ENCODE data around the gene PLA2G2D.

PLA2G2D gene

GRCh38 chr1:20093303-20093702, 26.0 kb downstream of the PLA2G2D start:
- H3K36me3 ChIP-seq (ENCODE audit: insufficient read depth, insufficient read length, low read length) = no peaks in the 10 kb centered on the region
- TF ChIP-seq YY1 (IDR thresholded peaks at IDR 0.05; ENCODE audit: insufficient read depth, insufficient read length) = no peak
- no peak for TF ChIP-seq ZNF274 (IDR thresholded peaks at IDR 0.05; ENCODE audit: low read depth, low read length)
- no peak for TF ChIP-seq SUZ12 (IDR thresholded peaks at IDR 0.05; ENCODE audit: extremely low read depth, insufficient read depth, insufficient read length)
- H3K9me3 ChIP-seq (ENCODE audit: insufficient read depth, low read length) = peaks cover 37% of the 10 kb centered on the region
- no peak overlapping the region for H3K9ac ChIP-seq (ENCODE audit: insufficient read length, low read depth)
- H3K4me3 ChIP-seq (ENCODE audit: insufficient read length, low read depth) = no peak overlapping the region
- peaks cover 8% of the 10 kb centered on the region for H3K27me3 ChIP-seq (ENCODE audit: insufficient read depth, insufficient read length)
- DNase-seq (ENCODE audit: low read depth, low spot score) = no peak
- no peaks in the 10 kb centered on the region for H3K4me1 ChIP-seq (ENCODE audit: insufficient read depth, insufficient read length)

DNA sequence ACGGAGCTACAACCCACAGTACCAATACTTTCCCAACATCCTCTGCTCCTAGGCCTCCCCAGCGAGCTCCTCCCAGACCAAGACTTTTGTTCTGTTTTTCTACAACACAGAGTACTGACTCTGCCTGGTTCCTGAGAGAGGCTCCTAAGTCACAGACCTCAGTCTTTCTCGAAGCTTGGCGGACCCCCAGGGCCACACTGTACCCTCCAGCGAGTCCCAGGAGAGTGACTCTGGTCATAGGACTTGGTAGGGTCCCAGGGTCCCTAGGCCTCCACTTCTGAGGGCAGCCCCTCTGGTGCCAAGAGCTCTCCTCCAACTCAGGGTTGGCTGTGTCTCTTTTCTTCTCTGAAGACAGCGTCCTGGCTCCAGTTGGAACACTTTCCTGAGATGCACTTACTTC, 28.7 kb downstream of the PLA2G2D start:
- TF ChIP-seq YY1 (IDR thresholded peaks at IDR 0.05; ENCODE audit: insufficient read depth, insufficient read length) = no peak
- TF ChIP-seq ZNF274 (IDR thresholded peaks at IDR 0.05; ENCODE audit: low read depth, low read length) = no peak
- no peak for TF ChIP-seq SUZ12 (IDR thresholded peaks at IDR 0.05; ENCODE audit: extremely low read depth, insufficient read depth, insufficient read length)
- peaks cover 11% of the 10 kb centered on the region; the same call in 1 of the 2 replicates for H3K9me3 ChIP-seq (ENCODE audit: insufficient read depth, low read length)
- peaks cover 8% of the 10 kb centered on the region for H3K27me3 ChIP-seq (ENCODE audit: insufficient read depth, insufficient read length)
- H3K4me3 ChIP-seq (ENCODE audit: insufficient read length, low read depth) = no peak overlapping the region
- no peaks in the 10 kb centered on the region for H3K4me1 ChIP-seq (ENCODE audit: insufficient read depth, insufficient read length)
- DNase-seq (ENCODE audit: low read depth, low spot score) = no peak
- H3K9ac ChIP-seq (ENCODE audit: insufficient read length, low read depth) = no peak overlapping the region
- H3K36me3 ChIP-seq (ENCODE audit: insufficient read depth, insufficient read length, low read length) = no peaks in the 10 kb centered on the region

DNA sequence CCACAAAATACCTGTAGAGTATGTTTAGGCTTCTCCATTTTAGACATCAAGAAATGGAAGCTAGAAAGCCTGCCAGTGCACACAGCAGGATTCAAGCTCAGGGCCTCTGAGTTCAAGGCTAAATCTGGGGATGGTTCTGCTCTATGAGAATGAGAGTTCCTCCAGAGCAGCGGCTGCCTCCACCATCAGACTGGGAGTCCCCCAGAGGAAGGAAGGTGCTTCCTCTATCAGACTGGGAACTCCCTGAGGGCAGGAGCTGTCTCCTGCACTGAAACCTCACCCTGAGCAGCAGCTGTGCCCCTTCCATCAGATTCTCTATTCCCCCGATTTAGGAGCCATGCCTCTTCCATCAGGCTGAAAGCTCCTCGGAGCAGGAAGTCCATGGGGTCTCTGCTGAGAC, 29.2 kb downstream of the PLA2G2D start:
- Histone ChIP-seq H3K4me3 (ENCODE audit: insufficient read length, low read depth) (no peak overlapping the region), H3K36me3 (ENCODE audit: insufficient read depth, insufficient read length, low read length) (no peaks in the 10 kb centered on the region), H3K4me1 (ENCODE audit: insufficient read depth, insufficient read length) (no peaks in the 10 kb centered on the region), H3K9ac (ENCODE audit: insufficient read length, low read depth) (no peak overlapping the region), H3K9me3 (ENCODE audit: insufficient read depth, low read length) (peaks cover 7% of the 10 kb centered on the region; the same call in 1 of the 2 replicates), H3K27me3 (ENCODE audit: insufficient read depth, insufficient read length) (peaks cover 8% of the 10 kb centered on the region)
- no peak for TF ChIP-seq YY1 (IDR thresholded peaks at IDR 0.05; ENCODE audit: insufficient read depth, insufficient read length)
- no peak for TF ChIP-seq ZNF274 (IDR thresholded peaks at IDR 0.05; ENCODE audit: low read depth, low read length)
- TF ChIP-seq SUZ12 (IDR thresholded peaks at IDR 0.05; ENCODE audit: extremely low read depth, insufficient read depth, insufficient read length) = no peak
- DNase-seq (ENCODE audit: low read depth, low spot score) = no peak

GRCh38 chr1:20089328-20090077, 29.8 kb downstream of the PLA2G2D start:
- TF ChIP-seq ZNF274 (IDR thresholded peaks at IDR 0.05; ENCODE audit: low read depth, low read length) (no peak), SUZ12 (IDR thresholded peaks at IDR 0.05; ENCODE audit: extremely low read depth, insufficient read depth, insufficient read length) (no peak), YY1 (IDR thresholded peaks at IDR 0.05; ENCODE audit: insufficient read depth, insufficient read length) (no peak)
- no peak overlapping the region for H3K4me3 ChIP-seq (ENCODE audit: insufficient read length, low read depth)

DNA sequence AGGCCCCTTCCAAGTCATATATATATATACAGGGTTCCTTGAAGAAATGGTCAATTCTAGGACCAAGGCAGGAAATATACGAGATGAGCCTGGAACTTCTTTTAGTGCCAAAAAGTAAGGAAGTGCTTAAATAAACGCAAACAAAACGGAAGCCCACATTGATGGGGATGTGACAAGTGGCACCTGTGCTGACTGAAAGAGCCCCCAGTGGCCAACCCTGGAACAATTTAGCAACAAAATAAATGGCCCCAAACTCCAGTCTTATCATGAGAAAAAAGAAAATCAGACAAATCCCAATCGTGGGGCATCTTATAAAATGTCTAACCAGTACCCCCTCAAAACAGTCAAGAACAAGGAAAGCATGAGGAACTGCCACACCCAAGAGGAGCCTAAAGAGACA, 31.7 kb downstream of the PLA2G2D start:
- H3K27me3 ChIP-seq (ENCODE audit: insufficient read depth, insufficient read length) = peaks cover 8% of the 10 kb centered on the region
- H3K36me3 ChIP-seq (ENCODE audit: insufficient read depth, insufficient read length, low read length) = no peaks in the 10 kb centered on the region
- no peaks in the 10 kb centered on the region for H3K4me1 ChIP-seq (ENCODE audit: insufficient read depth, insufficient read length)
- TF ChIP-seq ZNF274 (IDR thresholded peaks at IDR 0.05; ENCODE audit: low read depth, low read length) (no peak), YY1 (IDR thresholded peaks at IDR 0.05; ENCODE audit: insufficient read depth, insufficient read length) (no peak), SUZ12 (IDR thresholded peaks at IDR 0.05; ENCODE audit: extremely low read depth, insufficient read depth, insufficient read length) (no peak)
- H3K4me3 ChIP-seq (ENCODE audit: insufficient read length, low read depth) = no peak overlapping the region
- no peaks in the 10 kb centered on the region for H3K9me3 ChIP-seq (ENCODE audit: insufficient read depth, low read length)
- DNase-seq (ENCODE audit: low read depth, low spot score) = no peak
- no peak overlapping the region for H3K9ac ChIP-seq (ENCODE audit: insufficient read length, low read depth)

More at GRCh38 chr1:20089328-20090077, 29.8 kb downstream of the PLA2G2D start:
- Histone ChIP-seq H3K9ac (ENCODE audit: insufficient read length, low read depth) (no peak overlapping the region), H3K4me1 (ENCODE audit: insufficient read depth, insufficient read length) (no peaks in the 10 kb centered on the region), H3K9me3 (ENCODE audit: insufficient read depth, low read length) (peaks cover 5% of the 10 kb centered on the region; the same call in 1 of the 2 replicates), H3K36me3 (ENCODE audit: insufficient read depth, insufficient read length, low read length) (no peaks in the 10 kb centered on the region), H3K27me3 (ENCODE audit: insufficient read depth, insufficient read length) (peaks cover 8% of the 10 kb centered on the region)
- no peak for DNase-seq (ENCODE audit: low read depth, low spot score)

- no peaks in the 10 kb centered on the region for H3K36me3 ChIP-seq (ENCODE audit: insufficient read depth, insufficient read length, low read length)
- no peak overlapping the region for H3K9ac ChIP-seq (ENCODE audit: insufficient read length, low read depth)
- H3K27me3 ChIP-seq (ENCODE audit: insufficient read depth, insufficient read length) = peaks cover 4% of the 10 kb centered on the region
- H3K4me1 ChIP-seq (ENCODE audit: insufficient read depth, insufficient read length) = no peaks in the 10 kb centered on the region
- no peaks in the 10 kb centered on the region for H3K9me3 ChIP-seq (ENCODE audit: insufficient read depth, low read length)
- DNase-seq (ENCODE audit: low read depth, low spot score) = no peak
- H3K4me3 ChIP-seq (ENCODE audit: insufficient read length, low read depth) = no peak overlapping the region
- TF ChIP-seq ZNF274 (IDR thresholded peaks at IDR 0.05; ENCODE audit: low read depth, low read length) (no peak), SUZ12 (IDR thresholded peaks at IDR 0.05; ENCODE audit: extremely low read depth, insufficient read depth, insufficient read length) (no peak), YY1 (IDR thresholded peaks at IDR 0.05; ENCODE audit: insufficient read depth, insufficient read length) (no peak)
Measured at GRCh38 chr1:20086800-20087199, 32.5 kb downstream of the PLA2G2D start.

- H3K36me3 ChIP-seq (ENCODE audit: insufficient read depth, insufficient read length, low read length) = no peaks in the 10 kb centered on the region
Measured at GRCh38 chr1:20083178-20083944, 36.0 kb downstream of the PLA2G2D start.

More at GRCh38 chr1:20083178-20083944, 36.0 kb downstream of the PLA2G2D start:
- Histone ChIP-seq H3K4me1 (ENCODE audit: insufficient read depth, insufficient read length) (peaks cover 4% of the 10 kb centered on the region), H3K27me3 (ENCODE audit: insufficient read depth, insufficient read length) (no peaks in the 10 kb centered on the region), H3K9ac (ENCODE audit: insufficient read length, low read depth) (no peak overlapping the region), H3K9me3 (ENCODE audit: insufficient read depth, low read length) (no peaks in the 10 kb centered on the region), H3K4me3 (ENCODE audit: insufficient read length, low read depth) (no peak overlapping the region)
- no peak for TF ChIP-seq ZNF274 (IDR thresholded peaks at IDR 0.05; ENCODE audit: low read depth, low read length)
- TF ChIP-seq SUZ12 (IDR thresholded peaks at IDR 0.05; ENCODE audit: extremely low read depth, insufficient read depth, insufficient read length) = no peak
- TF ChIP-seq YY1 (IDR thresholded peaks at IDR 0.05; ENCODE audit: insufficient read depth, insufficient read length) = no peak
- no peak for DNase-seq (ENCODE audit: low read depth, low spot score)
